H54 (cell line): ENCODE data around the gene MCM6.

Source experiments
- DNase-seq: peaks from one replicate; pipeline ENCODE4 v3.0.0; 2011; ENCODE audit warnings: low spot score, mixed read lengths; ENCODE audit not compliant: insufficient read length
- FAIRE-seq: peaks from 3 replicates; lab custom pipeline; 2011; peaks lifted over from hg19 to GRCh38; lab: Jason Lieb, UNC
- POLR2A ChIP-seq: IDR thresholded peaks from 2 replicates; pipeline ENCODE4 v1.6.1; 2011; ENCODE audit warnings: low read depth, mild to moderate bottlenecking, low read length

MCM6 gene

GRCh38 chr2:135845257-135845656 lies 31.0 kb downstream of the MCM6 start:
- DNase-seq (no peak), FAIRE-seq (no peak)
- TF ChIP-seq POLR2A = no peak

- DNase-seq (no peak), FAIRE-seq (no peak)
- no peak for TF ChIP-seq POLR2A
Observed at GRCh38 chr2:135844301-135844895, 31.8 kb downstream of the MCM6 start.

GRCh38 chr2:135843671-135844070 lies 32.6 kb downstream of the MCM6 start:
- FAIRE-seq (no peak), DNase-seq (no peak)
- no peak for TF ChIP-seq POLR2A

- FAIRE-seq (no peak), DNase-seq (no peak)
- no peak for TF ChIP-seq POLR2A
Observed at GRCh38 chr2:135840601-135841000, 35.6 kb downstream of the MCM6 start.

- TF ChIP-seq POLR2A = no peak
- DNase-seq (no peak), FAIRE-seq (no peak)
Observed at GRCh38 chr2:135839713-135840112, 36.5 kb downstream of the MCM6 start.

GRCh38 chr2:135838502-135838901 lies 37.7 kb downstream of the MCM6 start:
- no peak for TF ChIP-seq POLR2A
- FAIRE-seq = no peak

GRCh38 chr2:135836596-135837270 lies 39.5 kb downstream of the MCM6 start, which contains the start of gene LCT:
LCT (minus strand) TSS chr2:135837184; CDS start chr2:135837169, 15 bp downstream.
- FAIRE-seq = no peak
- no peak for TF ChIP-seq POLR2A
- no peak for DNase-seq

More at GRCh38 chr2:135838502-135838901, 37.7 kb downstream of the MCM6 start:
- DNase-seq = no peak

- FAIRE-seq (no peak), DNase-seq (no peak)
- TF ChIP-seq POLR2A = no peak
Observed at GRCh38 chr2:135832891-135833290, 43.4 kb downstream of the MCM6 start.

- TF ChIP-seq POLR2A = no peak
- no peak for DNase-seq
- FAIRE-seq = no peak
Observed at GRCh38 chr2:135831180-135831812, 44.9 kb downstream of the MCM6 start.

- DNase-seq (no peak), FAIRE-seq (no peak)
- no peak for TF ChIP-seq POLR2A
Observed at GRCh38 chr2:135829378-135830135, 46.7 kb downstream of the MCM6 start.

GRCh38 chr2:135826544-135826943 lies 49.7 kb downstream of the MCM6 start:
- TF ChIP-seq POLR2A = no peak
- DNase-seq = no peak
- no peak for FAIRE-seq

- TF ChIP-seq POLR2A = no peak
- no peak for FAIRE-seq
- no peak for DNase-seq
Observed at GRCh38 chr2:135825550-135826176, 50.6 kb downstream of the MCM6 start.

GRCh38 chr2:135825131-135825530 lies 51.1 kb downstream of the MCM6 start:
- FAIRE-seq (no peak), DNase-seq (no peak)
- TF ChIP-seq POLR2A = no peak
